GM12891 (cell line): Measurements from ENCODE around the gene NAP1L5. TPM values are rescaled to one million over a fixed set of nuclear protein-coding genes. Genes with fewer than 3 reads are reported as not detected.

Experiments used
- DNase-seq: peaks from one replicate; pipeline ENCODE4 v3.0.0; 2011; ENCODE audit warnings: low spot score; ENCODE audit not compliant: insufficient read length
- FAIRE-seq: peaks from 2 replicates; lab custom pipeline; 2011; peaks lifted over from hg19 to GRCh38; lab: Jason Lieb, UNC
- PAX5 ChIP-seq: IDR thresholded peaks from 2 replicates; pipeline ENCODE4 v1.6.1; 2011; ENCODE audit warnings: low read length, moderate library complexity, mild to moderate bottlenecking; ENCODE audit not compliant: insufficient read depth, severe bottlenecking
- POLR2A ChIP-seq: IDR thresholded peaks from 2 replicates; pipeline ENCODE4 v1.6.1; 2011; ENCODE audit warnings: low read depth, low read length, control low read depth
- POLR2AphosphoS5 ChIP-seq: IDR thresholded peaks from 2 replicates; pipeline ENCODE4 v1.6.1; 2011; ENCODE audit warnings: low read depth, low read length, control low read depth
- POU2F2 ChIP-seq: IDR thresholded peaks from 2 replicates; pipeline ENCODE4 v1.6.1; 2011; ENCODE audit warnings: low read depth, mild to moderate bottlenecking, control low read depth, low read length, moderate library complexity
- SPI1 ChIP-seq: IDR thresholded peaks from 2 replicates; pipeline ENCODE4 v1.6.1; 2011; ENCODE audit warnings: low read depth, low read length, control low read depth
- TAF1 ChIP-seq: IDR thresholded peaks from 2 replicates; pipeline ENCODE4 v1.6.1; 2011; ENCODE audit warnings: low read depth, low read length, control low read depth
- polyA plus RNA-seq: library from polyadenylated mRNA; unstranded; fragments of >200 nt; gene quantifications from one replicate; pipeline ENCODE4 v1.2.1, GENCODE V29; 2012; ENCODE audit warnings: low read depth, missing spikeins, inconsistent platforms; ENCODE audit not compliant: missing spikeins

The NAP1L5 gene
- polyA plus RNA-seq = 2.0 TPM

- FAIRE-seq (peak; percentile 86), DNase-seq (peak; percentile 32)
- TF ChIP-seq SPI1 (no peak), POLR2AphosphoS5 (no peak), TAF1 (no peak), PAX5 (no peak), POLR2A (no peak)
Measured at GRCh38 chr4:88697588-88698329, at the start of gene NAP1L5. Gene NAP1L5 (minus strand): TSS chr4:88697829. CDS start chr4:88697754, 75 bp downstream.

DNA sequence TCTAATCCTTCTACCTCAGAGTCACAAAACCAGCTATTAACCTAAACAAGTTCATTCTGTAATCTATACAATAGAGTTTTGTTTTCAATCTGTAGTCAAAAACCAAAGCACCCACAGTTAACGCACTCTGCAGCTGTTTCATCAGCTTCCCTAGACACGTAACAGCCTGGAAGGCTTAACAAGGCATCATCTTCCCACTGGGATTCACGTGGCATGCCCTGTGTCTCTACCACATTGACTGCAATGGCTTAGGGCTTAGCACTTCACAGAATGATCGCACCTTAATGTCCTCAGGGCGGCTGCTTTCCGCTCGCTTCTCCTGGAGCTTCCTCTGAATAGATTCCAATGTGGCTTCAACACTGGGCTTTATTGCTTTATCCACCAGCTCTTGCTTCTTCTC is 49.7 kb upstream of the NAP1L5 start:
- no peak for TF ChIP-seq TAF1
- TF ChIP-seq PAX5 = no peak
- TF ChIP-seq POLR2AphosphoS5 = no peak
- no peak for TF ChIP-seq POLR2A
- TF ChIP-seq SPI1 = no peak
- no peak for TF ChIP-seq POU2F2
- no peak for FAIRE-seq
- DNase-seq = no peak

- DNase-seq = no peak
- FAIRE-seq = no peak
Measured at GRCh38 chr4:88746206-88746605, 48.6 kb upstream of the NAP1L5 start.

DNA sequence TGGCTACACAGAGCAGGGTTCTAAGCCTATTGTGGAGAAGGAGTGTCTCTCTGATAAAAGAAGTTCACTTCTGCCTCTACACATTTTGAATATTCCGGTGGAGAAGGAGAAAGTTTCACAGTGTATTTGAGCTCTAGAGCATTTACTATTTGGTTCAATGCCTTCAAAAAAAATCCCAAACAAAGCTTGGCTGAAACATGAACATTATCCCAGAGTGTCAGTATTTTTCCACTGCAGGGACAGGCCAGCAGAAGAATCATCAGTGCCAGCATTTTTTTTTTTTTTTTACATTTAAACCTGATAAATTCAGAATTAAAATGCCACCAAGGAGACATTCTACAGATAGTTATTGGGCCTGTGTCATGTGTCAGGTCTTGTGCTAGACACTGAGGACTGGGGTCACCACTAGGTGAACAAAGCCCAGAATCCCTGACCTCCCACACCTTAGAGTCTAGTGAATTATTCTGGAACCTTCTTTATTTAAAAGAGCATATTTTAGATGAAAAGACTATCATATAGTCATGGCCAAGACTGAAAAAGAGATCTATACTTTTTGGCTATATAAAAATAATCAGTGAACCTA is 48.0 kb upstream of the NAP1L5 start:
- DNase-seq = no peak
- TF ChIP-seq POLR2AphosphoS5 = no peak
- TF ChIP-seq POU2F2 = no peak
- TF ChIP-seq TAF1 = no peak
- TF ChIP-seq SPI1 = no peak
- TF ChIP-seq POLR2A = no peak
- no peak for FAIRE-seq

More at GRCh38 chr4:88746206-88746605, 48.6 kb upstream of the NAP1L5 start:
- TF ChIP-seq PAX5 (no peak), POLR2AphosphoS5 (no peak), POLR2A (no peak), SPI1 (no peak), TAF1 (no peak), POU2F2 (no peak)

- DNase-seq (no peak), FAIRE-seq (no peak)
Measured at GRCh38 chr4:88745175-88745574, 47.5 kb upstream of the NAP1L5 start.

DNA sequence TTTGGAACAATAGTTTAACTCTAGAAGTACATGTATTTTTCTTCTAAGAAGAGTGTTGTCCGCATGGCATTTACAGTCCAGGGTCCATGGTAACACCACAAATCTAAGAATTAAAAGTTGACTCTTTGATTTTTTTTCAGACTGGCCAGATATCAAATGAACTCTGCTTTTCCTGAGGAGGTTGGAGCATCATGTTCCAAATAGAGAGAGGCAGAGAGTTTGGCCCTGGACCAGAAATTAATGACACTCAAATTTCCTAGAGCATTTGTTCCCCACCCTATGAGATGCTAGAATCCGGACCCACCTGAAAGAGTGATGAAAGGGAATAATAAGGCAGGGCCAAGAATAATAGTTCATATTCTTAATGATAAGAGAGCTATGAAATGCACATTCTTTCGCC is 47.0 kb upstream of the NAP1L5 start:
- TF ChIP-seq PAX5 = no peak
- no peak for TF ChIP-seq POLR2A
- DNase-seq (no peak), FAIRE-seq (no peak)

More at GRCh38 chr4:88745175-88745574, 47.5 kb upstream of the NAP1L5 start:
- TF ChIP-seq POLR2A (no peak), POLR2AphosphoS5 (no peak), TAF1 (no peak), PAX5 (no peak), POU2F2 (no peak), SPI1 (no peak)

GRCh38 chr4:88743696-88744095 is 46.1 kb upstream of the NAP1L5 start:
- TF ChIP-seq TAF1 = no peak
- DNase-seq (no peak), FAIRE-seq (no peak)

DNA sequence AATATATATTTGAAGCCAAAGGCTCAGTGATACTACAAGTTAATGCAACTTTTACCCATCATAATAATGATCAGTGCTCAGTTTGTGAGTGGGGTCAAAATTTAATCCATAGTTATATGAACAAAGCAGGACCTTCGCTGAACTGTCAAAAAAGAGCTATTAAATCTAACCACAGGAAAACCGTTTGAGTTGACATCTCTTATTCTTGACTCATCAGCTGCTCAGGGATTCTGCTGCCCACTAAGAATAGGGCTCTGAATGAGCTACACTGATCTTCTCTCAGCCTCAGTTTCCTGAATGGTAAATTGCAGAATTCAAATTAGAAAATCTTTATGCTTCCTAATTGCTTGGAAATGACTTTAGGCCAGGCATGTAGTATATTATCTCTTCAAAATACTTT is 44.9 kb upstream of the NAP1L5 start:
- TF ChIP-seq POLR2AphosphoS5 = no peak
- TF ChIP-seq TAF1 = no peak
- TF ChIP-seq SPI1 = no peak
- no peak for TF ChIP-seq POU2F2
- no peak for TF ChIP-seq POLR2A
- no peak for DNase-seq
- FAIRE-seq = no peak

- FAIRE-seq (no peak), DNase-seq (no peak)
- TF ChIP-seq POLR2A (no peak), PAX5 (no peak), POU2F2 (no peak), TAF1 (no peak), SPI1 (no peak), POLR2AphosphoS5 (no peak)
Measured at GRCh38 chr4:88738180-88738579, 40.6 kb upstream of the NAP1L5 start.

DNA sequence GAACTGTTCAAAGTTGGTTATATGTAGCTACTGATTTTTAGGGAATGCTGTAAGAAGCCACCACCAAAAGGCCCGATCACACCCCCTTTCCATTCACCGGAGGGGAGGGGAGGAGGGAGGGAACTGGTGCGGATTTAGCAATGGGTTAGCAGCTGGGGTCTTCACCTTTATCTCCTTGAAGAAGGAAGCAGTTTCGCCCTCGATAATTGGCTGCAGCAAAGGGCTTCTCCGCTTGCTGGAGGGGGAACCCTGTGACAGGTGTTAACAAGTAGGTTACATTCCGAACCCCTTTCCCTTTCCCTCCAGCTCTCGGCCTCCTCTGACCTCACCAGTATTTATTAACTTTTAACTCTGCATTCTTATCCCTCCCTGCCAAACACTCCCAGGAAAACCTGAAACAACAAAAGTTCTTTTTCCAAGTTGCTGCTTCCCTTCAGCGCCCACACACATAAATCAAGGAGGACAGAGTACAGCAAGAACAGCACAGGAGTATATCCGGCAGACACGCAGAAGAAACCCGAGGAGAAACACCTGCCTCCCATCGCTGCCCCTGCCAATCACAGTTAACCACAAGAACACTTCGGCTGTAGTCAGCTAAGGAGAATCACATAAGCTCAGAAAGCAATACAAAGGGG is 39.8 kb upstream of the NAP1L5 start:
- peak; percentile 7 for DNase-seq
- FAIRE-seq = peak; percentile 86
- TF ChIP-seq TAF1 (no peak), POLR2A (no peak), SPI1 (no peak), POLR2AphosphoS5 (no peak), PAX5 (no peak), POU2F2 (no peak)

GRCh38 chr4:88736264-88736663 is 38.6 kb upstream of the NAP1L5 start:
- FAIRE-seq (no peak), DNase-seq (no peak)
- no peak for TF ChIP-seq TAF1
- 0 out of 2 replicates have a peak, but pooled peaks have one; percentile 2 for TF ChIP-seq SPI1
- no peak for TF ChIP-seq PAX5
- no peak for TF ChIP-seq POU2F2
- no peak for TF ChIP-seq POLR2A
